GM21381 (cell line): ENCODE results near the gene ASGR2.
"Not testable (repeated sequence)": the region's sequence is repeated elsewhere in the genome, so short reads cannot be mapped to it uniquely, and the experiment has no call there.

Experiments used
- ATAC-seq: cut with Tn5 transposase; IDR thresholded peaks from one replicate; pipeline ENCODE4 v1.9.1; 2021; ENCODE audit warnings: mild to moderate bottlenecking, moderate library complexity; ENCODE audit not compliant: unreplicated experiment

ASGR2 gene

DNA sequence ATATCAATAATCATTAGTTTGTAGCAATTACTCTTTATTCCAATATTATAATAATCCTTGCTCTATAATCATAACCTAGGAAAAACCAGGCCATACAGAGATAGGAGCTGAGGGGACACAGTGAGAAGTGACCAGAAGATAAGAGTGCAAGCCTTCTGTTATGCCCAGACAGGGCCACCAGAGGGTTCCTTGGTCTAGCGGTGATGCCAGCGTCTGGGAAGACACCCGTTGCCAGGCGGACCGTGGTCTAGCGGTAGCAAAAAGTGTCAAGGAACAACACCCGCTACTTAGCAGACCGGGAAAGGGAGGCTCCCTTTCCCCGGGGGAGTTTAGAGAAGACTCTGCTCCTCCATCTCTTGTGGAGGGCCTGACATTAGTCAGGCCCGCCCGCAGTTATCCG is 11.8 kb upstream of the ASGR2 start:
- ATAC-seq = not testable (repeated sequence)

DNA sequence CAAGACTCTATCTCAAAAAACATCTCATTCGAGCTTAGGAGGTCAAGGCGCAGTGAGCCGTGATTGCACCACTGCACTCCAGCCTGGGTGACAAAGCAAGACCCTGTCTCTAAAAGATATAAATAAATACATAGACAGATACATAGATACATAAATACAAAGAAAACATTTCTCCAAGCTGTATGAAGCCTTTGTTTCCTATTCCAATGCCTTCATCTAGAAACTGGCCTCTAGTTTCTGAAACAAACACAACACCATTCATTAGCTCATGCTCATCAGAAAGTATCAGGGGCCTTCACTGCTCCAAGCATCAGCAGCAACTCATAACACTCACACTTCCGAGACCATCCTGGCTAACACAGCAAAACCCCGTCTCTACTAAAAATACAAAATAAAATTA is 10.3 kb upstream of the ASGR2 start:
- no peak for ATAC-seq

- ATAC-seq = no peak
Observed at GRCh38 chr17:7123844-7124243, 9.2 kb upstream of the ASGR2 start.

DNA sequence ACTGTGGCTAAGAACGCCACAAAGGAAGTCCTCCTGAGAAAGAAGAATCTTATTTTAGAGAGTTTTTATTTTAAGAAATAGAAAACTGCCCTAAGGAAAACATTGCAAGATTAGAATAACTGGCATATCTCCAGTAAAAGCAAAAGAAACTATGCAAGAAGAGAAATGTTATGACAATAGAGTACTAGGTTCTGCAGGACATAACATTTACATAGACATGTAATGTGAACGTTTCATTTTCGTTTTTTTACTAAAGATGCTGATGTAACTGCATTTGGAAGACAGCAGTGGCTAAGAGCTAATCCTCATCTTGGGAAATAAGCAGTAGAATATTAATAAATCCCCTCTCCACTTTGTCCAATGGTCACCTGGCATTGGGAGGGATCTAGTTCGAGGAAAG is 7.8 kb upstream of the ASGR2 start:
- no peak for ATAC-seq

DNA sequence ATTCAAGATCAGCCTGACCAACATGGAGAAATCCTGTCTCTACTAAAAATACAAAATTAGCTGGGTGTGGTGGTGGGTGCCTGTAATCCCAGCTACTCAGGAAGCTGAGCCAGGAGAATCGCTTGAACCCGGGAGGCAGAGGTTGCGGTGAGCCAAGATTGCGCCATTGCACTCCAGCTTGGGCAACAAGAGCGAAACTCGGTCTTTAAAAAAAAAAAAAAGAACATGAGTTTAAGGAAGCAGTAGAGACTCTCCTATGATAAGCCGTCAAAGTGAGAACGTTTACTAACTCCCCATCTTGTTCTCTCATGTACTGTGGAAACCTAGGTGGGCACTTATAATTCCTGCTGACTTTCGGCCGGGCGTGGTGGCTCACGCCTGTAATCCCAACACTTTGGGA is 6.0 kb upstream of the ASGR2 start:
- ATAC-seq = not testable (repeated sequence)

- no peak for ATAC-seq
Observed at GRCh38 chr17:7120123-7120522, 5.5 kb upstream of the ASGR2 start.

DNA sequence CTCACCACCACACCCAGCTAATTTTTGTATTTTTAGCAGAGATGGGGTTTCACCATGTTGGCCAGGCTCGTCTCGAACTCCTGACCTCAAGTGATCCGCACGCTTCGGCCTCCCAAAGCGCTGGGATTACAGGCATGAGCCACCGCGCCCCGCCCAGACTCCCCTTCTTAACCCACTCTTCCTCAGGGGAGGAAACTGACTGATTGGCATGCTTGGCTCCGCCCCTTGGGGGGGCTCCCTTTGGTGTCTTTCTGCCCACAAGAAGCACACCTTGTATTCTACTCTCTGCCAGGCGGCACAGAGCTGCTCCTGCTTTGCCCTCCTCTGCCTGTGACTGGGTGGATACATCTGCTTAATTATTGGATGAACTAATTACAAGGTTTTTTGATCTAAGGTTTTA is 4.7 kb upstream of the ASGR2 start:
- no peak for ATAC-seq

GRCh38 chr17:7114875-7115614 is 423 bp upstream of the ASGR2 start:
- ATAC-seq = no peak

DNA sequence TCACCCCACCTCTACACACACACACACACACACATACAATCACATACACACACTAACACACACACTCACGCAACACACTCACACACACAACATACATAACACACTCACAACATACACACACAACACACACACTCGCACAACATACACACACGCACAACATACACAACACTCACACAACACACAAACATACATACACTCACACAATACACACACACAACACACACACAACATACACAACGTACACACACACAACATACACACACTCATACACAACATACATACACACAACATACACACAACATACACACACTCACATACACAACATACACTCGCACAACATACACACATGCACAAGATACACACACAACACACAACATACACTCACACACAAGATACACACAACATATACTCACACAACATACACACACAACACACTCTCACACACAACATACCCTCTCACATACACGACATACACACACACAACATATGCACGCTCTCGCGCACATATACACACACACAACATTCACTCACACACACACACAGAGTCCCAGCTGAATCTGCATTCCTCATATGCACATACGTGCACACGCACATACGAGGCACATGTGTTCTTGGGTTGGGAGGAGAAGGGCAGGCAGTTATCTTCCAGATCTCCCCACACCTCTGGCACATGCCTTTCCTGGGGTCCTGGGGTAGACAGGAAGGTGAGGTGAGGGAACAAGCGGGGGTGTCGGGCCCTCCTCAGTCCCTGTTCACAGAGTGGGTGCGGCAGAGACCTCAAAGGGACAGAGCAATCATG is 1.1 kb downstream of the ASGR2 start:
- ATAC-seq = no peak

DNA sequence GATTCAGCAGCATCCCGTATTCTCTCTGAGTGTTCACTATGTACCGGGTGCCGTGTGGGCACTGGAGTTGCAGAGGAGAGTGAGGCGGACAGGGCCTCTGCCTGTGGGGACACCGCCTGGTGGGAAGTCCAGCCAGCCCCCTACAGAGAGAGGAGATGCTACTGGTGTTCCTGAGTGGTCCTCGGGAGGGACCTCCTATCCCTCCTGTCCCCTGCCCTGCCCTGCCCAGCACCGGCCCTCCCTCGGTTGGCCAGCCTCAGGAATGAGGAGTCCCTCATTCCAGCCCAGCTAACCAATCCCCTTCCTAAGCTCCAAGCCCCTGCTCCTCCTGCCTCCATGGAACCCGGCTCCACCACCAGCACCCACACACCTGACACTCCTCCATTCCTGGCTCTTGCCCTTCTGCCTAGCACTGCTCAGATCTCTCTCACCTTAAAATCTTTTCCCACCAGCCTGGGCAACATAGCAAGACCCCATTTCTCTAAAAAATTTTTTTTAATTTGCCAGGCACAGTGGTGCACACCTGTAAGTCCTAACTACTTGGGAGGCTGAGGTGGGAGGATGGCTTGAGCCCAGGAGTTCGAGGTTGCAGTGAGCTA is 2.0 kb downstream of the ASGR2 start:
- no peak for ATAC-seq

DNA sequence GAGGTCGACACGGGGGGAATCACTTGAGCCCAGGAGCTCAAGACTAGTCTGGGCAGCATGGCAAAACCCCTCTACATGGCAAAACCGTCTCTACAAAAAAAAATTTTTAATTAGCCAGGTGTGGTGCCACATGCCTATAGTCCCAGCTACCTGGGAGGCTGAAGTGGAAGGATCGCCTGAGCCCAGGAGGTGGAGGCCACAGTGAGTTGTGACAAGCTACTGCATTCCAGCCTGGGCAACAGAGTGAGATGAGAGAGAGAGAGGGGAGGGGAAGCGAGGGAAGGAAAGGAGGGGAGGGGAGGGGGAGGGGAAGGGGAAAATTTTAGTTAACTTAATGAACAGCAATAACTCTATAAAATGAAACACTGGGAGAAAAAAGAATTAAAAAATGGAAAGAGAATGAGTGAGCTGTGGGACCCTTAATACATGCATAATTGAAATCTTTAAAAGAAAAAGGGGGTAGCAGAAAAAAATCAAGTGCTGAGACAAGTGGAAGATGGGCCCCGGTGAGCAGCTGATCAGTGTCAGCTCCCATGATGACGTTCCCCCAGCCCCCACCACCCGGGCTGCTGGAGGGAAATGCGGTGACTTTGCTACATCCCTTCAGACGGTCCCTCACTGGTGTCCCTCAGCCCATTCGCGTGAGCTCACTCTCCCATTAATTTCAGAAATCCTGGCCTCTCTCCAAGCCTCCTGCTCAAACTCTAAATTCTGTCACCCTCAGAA is 2.7 kb downstream of the ASGR2 start:
- ATAC-seq = no peak

DNA sequence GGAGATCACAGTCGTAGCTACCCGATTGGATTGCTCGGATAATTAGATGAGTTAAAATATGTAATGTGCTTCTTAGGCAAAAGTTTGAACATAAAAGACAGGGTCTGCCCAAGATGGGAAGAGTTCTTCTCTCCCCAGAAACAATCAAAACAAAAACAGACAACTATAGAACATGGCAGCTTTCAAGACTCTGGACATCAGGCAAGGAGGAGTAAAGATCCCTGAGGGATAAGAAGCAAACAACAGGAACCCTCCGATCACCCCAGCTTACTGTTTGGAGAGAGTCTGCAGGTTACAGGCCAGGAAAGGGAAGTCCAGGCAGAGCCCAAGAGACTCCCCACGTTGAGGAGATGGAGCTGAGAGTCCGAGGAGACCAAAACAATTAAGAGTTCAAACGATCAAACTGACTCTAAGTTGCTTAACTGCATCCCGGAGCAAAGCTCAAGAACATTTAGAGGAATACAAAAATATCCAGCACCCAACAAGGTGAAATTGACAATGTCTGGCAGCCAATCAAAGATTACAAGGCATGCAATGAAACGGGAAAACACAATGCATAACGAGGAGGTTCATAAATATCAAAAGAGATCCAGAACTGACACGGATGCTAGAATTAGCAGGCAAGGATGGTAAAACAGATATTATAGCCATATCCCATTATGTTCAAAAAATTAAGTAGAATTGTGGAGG is 3.9 kb downstream of the ASGR2 start:
- ATAC-seq = no peak

DNA sequence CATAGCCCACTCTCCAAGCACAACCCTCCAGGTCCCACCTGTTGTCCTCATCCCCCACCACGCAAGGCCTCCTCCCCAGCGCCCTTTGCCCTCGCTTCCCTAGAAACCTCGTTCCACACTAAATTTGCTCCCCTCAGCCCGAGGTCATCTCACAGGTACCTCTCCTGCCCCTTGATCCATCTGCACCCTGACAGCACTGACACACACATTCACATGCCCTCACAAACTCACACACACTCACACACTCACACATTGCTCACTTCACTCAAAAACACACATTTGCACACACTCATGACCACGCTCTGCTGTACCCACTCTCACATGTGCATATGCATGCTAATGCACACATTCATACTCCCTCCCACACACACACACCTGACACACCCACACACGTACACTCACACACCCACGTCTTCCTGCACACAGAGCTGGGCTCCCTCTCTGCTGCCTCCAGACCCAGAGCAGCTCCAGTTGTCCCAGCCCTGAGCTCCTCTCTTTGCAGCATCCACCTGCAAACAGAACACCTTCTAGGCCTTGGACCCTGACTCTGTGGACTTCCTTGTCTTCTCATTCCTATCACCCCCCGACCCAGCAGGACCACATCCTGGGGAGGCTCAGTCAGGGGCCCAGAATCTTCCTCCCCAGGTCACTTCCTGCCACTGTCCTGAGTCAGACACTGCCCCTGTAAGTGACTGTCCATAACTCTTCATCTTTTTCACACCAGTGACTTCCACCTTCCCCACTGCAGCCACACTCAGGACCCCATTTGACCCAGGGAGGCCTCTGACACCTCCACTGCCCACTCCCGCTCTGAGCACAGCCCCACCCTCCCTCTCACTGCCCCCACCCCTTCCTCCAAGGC is 4.9 kb downstream of the ASGR2 start:
- no peak for ATAC-seq

DNA sequence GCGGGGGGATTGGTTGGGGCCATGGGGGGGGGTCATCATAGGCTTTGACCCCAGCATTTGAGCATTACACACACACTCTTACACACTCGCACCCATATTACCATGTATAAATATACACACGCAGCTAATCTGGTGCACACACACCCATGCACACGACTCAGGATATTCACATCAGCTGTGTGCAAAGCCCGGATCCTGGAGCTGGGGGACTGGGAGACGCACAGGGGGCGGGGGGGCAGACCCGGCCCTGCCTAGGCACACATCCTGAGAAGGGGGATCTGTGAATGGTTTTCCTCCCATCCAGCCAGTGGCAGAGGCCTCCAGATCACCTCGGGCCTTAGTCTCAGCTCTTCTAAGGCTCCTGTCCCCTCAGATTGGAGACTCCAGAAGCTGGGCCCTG is 5.6 kb downstream of the ASGR2 start:
- no peak for ATAC-seq

GRCh38 chr17:7108560-7108925 is 6.1 kb downstream of the ASGR2 start:
- no peak for ATAC-seq

DNA sequence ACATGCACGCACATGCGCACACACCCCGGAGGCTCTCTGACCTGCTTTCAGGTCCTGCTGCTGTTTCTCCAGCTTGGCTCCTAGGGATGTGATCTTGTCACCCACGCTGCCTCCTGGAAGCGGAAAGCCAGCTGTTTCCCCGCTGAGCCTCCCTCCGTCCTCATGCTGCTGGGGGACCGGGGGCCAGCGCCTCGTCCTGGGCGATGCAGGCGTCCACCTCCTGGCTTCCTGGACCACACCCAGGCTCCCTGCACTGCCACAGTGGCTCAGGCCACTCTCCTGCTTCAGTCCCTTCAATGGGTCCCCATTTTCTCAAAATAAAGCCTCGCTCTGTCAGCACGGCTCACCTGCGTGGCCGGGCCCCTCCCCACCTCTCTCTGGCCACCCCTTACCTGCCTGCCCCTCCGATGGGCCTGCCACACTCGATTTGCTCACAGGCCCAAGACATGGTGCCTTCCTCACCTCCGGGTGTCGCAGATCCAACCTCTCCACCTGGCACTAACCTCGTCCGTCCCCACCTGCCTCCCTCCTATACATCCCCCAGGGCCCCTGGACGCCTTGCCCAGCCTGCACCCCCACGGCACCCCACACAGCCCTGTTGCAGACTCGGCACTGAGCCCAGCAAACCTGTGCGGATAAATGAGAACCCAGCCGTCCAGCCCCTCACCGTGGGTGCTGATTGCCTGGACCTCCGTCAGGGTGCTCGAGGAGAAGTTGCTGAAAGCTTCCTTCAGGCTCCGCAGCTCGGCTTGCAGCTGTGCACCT is 6.6 kb downstream of the ASGR2 start:
- ATAC-seq = no peak

DNA sequence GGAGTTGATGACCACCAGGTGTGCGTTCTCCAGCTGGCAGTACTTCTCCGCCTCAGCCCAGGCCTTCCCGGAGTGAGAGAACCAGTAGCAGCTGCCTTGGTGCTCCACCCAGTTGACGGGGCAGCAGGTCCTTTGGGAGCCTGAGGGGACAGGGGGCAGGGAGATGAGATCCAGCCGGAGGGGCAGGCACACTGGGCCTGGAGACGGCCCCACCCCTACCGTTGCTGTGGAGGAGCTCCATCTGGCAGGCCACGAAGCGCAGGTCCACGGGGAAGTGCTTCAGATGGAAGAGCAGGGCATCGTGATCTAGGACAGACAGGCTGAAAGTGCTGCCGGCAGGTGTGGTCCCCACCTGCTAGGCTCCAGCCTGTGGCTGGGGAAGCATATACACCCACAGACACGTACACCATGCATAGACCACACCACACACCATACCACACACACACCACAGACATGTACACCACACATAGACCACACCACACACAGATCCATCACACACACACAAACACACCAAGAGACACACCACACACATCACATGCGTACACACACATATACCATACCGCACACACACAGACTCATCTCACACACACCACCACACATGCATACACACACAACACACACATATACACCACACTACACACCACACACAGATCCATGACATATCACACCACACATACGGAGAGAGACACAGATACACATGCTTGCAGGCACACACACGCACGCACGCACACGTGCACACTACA is 7.4 kb downstream of the ASGR2 start:
- ATAC-seq = no peak

- no peak for ATAC-seq
Observed at GRCh38 chr17:7102421-7102820, 12.2 kb downstream of the ASGR2 start.

DNA sequence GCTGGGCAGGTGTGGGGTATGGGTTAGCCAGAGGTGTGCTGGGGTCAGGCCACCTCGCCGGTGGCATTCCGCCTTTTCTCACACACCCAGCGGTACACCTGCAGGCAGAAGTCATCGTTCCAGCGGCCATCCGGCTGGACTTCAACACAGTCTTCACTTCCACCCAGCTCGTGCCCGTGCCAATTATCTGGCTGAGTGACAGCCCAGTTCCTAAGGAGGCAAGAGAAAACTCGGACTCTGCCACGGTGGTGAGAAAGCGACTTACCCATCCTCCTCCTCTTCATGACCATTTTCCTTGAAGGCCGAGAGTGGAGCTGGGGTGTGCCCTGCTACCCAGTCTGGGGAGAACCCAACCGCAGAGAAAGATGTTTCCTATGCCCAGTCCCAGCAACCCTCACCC is 13.1 kb downstream of the ASGR2 start:
- no peak for ATAC-seq
